PFSK-1 (cell line): ENCODE results near the gene TMEM225B.

ENCODE experiments used
- FOXP2 ChIP-seq: optimal IDR thresholded peaks from 2 replicates; pipeline ENCODE3; 2011; ENCODE audit warnings: borderline replicate concordance, control low read depth, inconsistent platforms; ENCODE audit not compliant: insufficient read depth; ENCODE audit errors: extremely low read length, extremely low read depth
- SIN3A ChIP-seq: IDR thresholded peaks from 2 replicates; pipeline ENCODE4 v1.6.1; 2012; ENCODE audit warnings: mild to moderate bottlenecking, low read length, moderate library complexity, borderline replicate concordance; ENCODE audit not compliant: insufficient read depth
- TF ChIP-seq, protein P1 (sequence below), 2 experiments: IDR thresholded peaks; 2 replicates each; pipeline versions ENCODE4 v1.6.1 to v1.8.0; 2011 to 2012; ENCODE audit warnings: low read depth in 2 of 2, low read length in 2 of 2, control low read depth in 1 of 2, inconsistent platforms in 1 of 2, mild to moderate bottlenecking in 1 of 2, moderate library complexity in 1 of 2; ENCODE audit not compliant: insufficient read depth in 1 of 2

DNA sequence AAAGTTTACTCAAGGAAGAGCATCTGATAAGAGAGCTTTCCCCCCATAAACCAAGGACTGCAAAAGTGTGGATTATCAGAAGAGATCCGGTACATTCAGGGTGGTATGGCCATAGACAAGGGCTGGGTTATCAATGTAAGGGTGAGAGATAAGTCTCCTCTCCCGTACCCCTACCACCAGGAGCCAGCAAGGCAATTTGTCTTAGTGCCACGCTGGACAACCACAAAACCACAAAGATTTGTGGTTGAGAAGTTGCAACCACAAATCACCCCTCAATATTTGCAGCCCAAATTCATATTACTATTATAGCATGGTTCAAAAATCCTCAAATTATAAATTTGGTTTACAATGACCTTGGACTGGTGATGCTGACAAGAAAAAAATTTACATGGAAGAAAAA is 16.4 kb downstream of the TMEM225B start:
- TF ChIP-seq SIN3A (no peak), FOXP2 (no peak)
- TF ChIP-seq, protein P1, sequence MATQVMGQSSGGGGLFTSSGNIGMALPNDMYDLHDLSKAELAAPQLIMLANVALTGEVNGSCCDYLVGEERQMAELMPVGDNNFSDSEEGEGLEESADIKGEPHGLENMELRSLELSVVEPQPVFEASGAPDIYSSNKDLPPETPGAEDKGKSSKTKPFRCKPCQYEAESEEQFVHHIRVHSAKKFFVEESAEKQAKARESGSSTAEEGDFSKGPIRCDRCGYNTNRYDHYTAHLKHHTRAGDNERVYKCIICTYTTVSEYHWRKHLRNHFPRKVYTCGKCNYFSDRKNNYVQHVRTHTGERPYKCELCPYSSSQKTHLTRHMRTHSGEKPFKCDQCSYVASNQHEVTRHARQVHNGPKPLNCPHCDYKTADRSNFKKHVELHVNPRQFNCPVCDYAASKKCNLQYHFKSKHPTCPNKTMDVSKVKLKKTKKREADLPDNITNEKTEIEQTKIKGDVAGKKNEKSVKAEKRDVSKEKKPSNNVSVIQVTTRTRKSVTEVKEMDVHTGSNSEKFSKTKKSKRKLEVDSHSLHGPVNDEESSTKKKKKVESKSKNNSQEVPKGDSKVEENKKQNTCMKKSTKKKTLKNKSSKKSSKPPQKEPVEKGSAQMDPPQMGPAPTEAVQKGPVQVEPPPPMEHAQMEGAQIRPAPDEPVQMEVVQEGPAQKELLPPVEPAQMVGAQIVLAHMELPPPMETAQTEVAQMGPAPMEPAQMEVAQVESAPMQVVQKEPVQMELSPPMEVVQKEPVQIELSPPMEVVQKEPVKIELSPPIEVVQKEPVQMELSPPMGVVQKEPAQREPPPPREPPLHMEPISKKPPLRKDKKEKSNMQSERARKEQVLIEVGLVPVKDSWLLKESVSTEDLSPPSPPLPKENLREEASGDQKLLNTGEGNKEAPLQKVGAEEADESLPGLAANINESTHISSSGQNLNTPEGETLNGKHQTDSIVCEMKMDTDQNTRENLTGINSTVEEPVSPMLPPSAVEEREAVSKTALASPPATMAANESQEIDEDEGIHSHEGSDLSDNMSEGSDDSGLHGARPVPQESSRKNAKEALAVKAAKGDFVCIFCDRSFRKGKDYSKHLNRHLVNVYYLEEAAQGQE (IDR thresholded peaks at IDR 0.05; ENCODE audit: insufficient read depth in 1 of 2, low read depth in 2 of 2, low read length in 2 of 2) = no peak
